Activated T-cell treated with anti-CD3 and anti-CD28 coated beads, Interleukin-2, amount 50 U/mL, for 4 hours (primary cell): ENCODE results near the gene SLC22A23. TPM values are rescaled to one million over a fixed set of nuclear protein-coding genes. Genes with fewer than 3 reads are reported as not detected.

Source experiments
- ATAC-seq, 2 donors: fragments of 200-7000 bp; cut with Tn5 transposase; one replicate each; pipeline ENCODE4 v1.10.0; 2021
- DNase-seq: peaks from one replicate; pipeline ENCODE4 v3.0.0-alpha.2; 2020
- H3K27me3 Mint-ChIP-seq: one replicate; pipeline ENCODE4 v1.8.0; 2021; ENCODE audit warnings: low read depth, mixed read lengths
- H3K36me3 Mint-ChIP-seq: one replicate; pipeline ENCODE4 v1.8.0; 2022; ENCODE audit warnings: mixed read lengths; ENCODE audit not compliant: insufficient read depth
- H3K4me1 Mint-ChIP-seq: one replicate; pipeline ENCODE4 v1.8.0; 2021; ENCODE audit warnings: low read depth, mixed read lengths
- H3K4me3 Mint-ChIP-seq: one replicate; pipeline ENCODE4 v1.8.0; 2021; ENCODE audit warnings: mild to moderate bottlenecking, moderate library complexity, mixed read lengths
- H3K9me3 Mint-ChIP-seq: one replicate; pipeline ENCODE4 v1.8.0; 2021; ENCODE audit warnings: mixed read lengths
- total RNA-seq, 3 donors: library from RNA; stranded (reverse); gene quantifications; one replicate each; pipeline ENCODE4 v1.2.1, GENCODE V29; 2021

SLC22A23 gene
- total RNA-seq, 3 donors from 2014 or later: 0.50 to 1.2 (median 0.54) TPM

- no peak for ATAC-seq
- no peak for DNase-seq
- Mint-ChIP-seq H3K4me3 (peak overlapping the region; percentile 19), H3K9me3 (no peaks in the 10 kb centered on the region), H3K36me3 (no peaks in the 10 kb centered on the region), H3K27me3 (peaks cover 14% of the 10 kb centered on the region), H3K4me1 (peaks cover 6% of the 10 kb centered on the region)
These were observed 2.0 kb upstream of the SLC22A23 start for GRCh38 chr6:3458706-3459421.

- DNase-seq (no peak), ATAC-seq (no peak)
- Mint-ChIP-seq H3K4me3 (peak overlapping the region; percentile 89), H3K9me3 (no peaks in the 10 kb centered on the region), H3K4me1 (peaks cover 6% of the 10 kb centered on the region), H3K36me3 (no peaks in the 10 kb centered on the region), H3K27me3 (peaks cover 14% of the 10 kb centered on the region)
These were observed 1.1 kb upstream of the SLC22A23 start for GRCh38 chr6:3457710-3458602.

GRCh38 chr6:3456395-3456897 is 404 bp downstream of the SLC22A23 start:
- Mint-ChIP-seq H3K9me3 (no peaks in the 10 kb centered on the region), H3K4me1 (peaks cover 10% of the 10 kb centered on the region), H3K27me3 (peaks cover 17% of the 10 kb centered on the region), H3K36me3 (no peaks in the 10 kb centered on the region), H3K4me3 (no peak overlapping the region)
- DNase-seq (no peak), ATAC-seq (peak; percentile 51 to 54)

GRCh38 chr6:3455569-3456394 is 1.1 kb downstream of the SLC22A23 start:
- no peaks in the 10 kb centered on the region for H3K9me3 Mint-ChIP-seq
- no peaks in the 10 kb centered on the region for H3K36me3 Mint-ChIP-seq
- DNase-seq (no peak), ATAC-seq (no peak)
- peaks cover 10% of the 10 kb centered on the region for H3K4me1 Mint-ChIP-seq
- peaks cover 17% of the 10 kb centered on the region for H3K27me3 Mint-ChIP-seq
- no peak overlapping the region for H3K4me3 Mint-ChIP-seq

- peaks cover 10% of the 10 kb centered on the region for H3K4me1 Mint-ChIP-seq
- H3K4me3 Mint-ChIP-seq: no peak overlapping the region
- ATAC-seq: peak; percentile 36 to 55
- peak; percentile 24 for DNase-seq
- no peaks in the 10 kb centered on the region for H3K9me3 Mint-ChIP-seq
- H3K27me3 Mint-ChIP-seq: peaks cover 17% of the 10 kb centered on the region
- H3K36me3 Mint-ChIP-seq: no peaks in the 10 kb centered on the region
These were observed 1.7 kb downstream of the SLC22A23 start for GRCh38 chr6:3455147-3455568.

- Mint-ChIP-seq H3K36me3 (no peaks in the 10 kb centered on the region), H3K27me3 (peaks cover 17% of the 10 kb centered on the region), H3K4me1 (peaks cover 16% of the 10 kb centered on the region), H3K9me3 (no peaks in the 10 kb centered on the region), H3K4me3 (no peak overlapping the region)
- DNase-seq: no peak
- ATAC-seq: no peak
These were observed 2.4 kb downstream of the SLC22A23 start for GRCh38 chr6:3454273-3455010.

GRCh38 chr6:3453413-3454272 is 3.2 kb downstream of the SLC22A23 start:
- no peak overlapping the region for H3K4me3 Mint-ChIP-seq
- peaks cover 24% of the 10 kb centered on the region for H3K4me1 Mint-ChIP-seq
- no peaks in the 10 kb centered on the region for H3K36me3 Mint-ChIP-seq
- no peak for DNase-seq
- ATAC-seq: no peak
- peaks cover 12% of the 10 kb centered on the region for H3K27me3 Mint-ChIP-seq
- H3K9me3 Mint-ChIP-seq: no peaks in the 10 kb centered on the region

GRCh38 chr6:3451498-3451897 is 5.4 kb downstream of the SLC22A23 start:
- Mint-ChIP-seq H3K4me1 (peaks cover 23% of the 10 kb centered on the region), H3K36me3 (no peaks in the 10 kb centered on the region), H3K27me3 (peaks cover 3% of the 10 kb centered on the region), H3K4me3 (no peak overlapping the region), H3K9me3 (no peaks in the 10 kb centered on the region)
- ATAC-seq: no peak
- no peak for DNase-seq

GRCh38 chr6:3450888-3451287 is 6.0 kb downstream of the SLC22A23 start:
- H3K4me3 Mint-ChIP-seq: no peak overlapping the region
- peaks cover 23% of the 10 kb centered on the region for H3K4me1 Mint-ChIP-seq
- no peaks in the 10 kb centered on the region for H3K36me3 Mint-ChIP-seq
- ATAC-seq (no peak), DNase-seq (no peak)
- H3K9me3 Mint-ChIP-seq: no peaks in the 10 kb centered on the region
- H3K27me3 Mint-ChIP-seq: peaks cover 3% of the 10 kb centered on the region

GRCh38 chr6:3449750-3450305 is 7.0 kb downstream of the SLC22A23 start:
- H3K36me3 Mint-ChIP-seq: no peaks in the 10 kb centered on the region
- no peak overlapping the region for H3K4me3 Mint-ChIP-seq
- peaks cover 23% of the 10 kb centered on the region for H3K4me1 Mint-ChIP-seq
- DNase-seq (no peak), ATAC-seq (no peak)
- no peaks in the 10 kb centered on the region for H3K9me3 Mint-ChIP-seq
- peaks cover 3% of the 10 kb centered on the region for H3K27me3 Mint-ChIP-seq

GRCh38 chr6:3449321-3449720 is 7.5 kb downstream of the SLC22A23 start:
- no peaks in the 10 kb centered on the region for H3K36me3 Mint-ChIP-seq
- H3K27me3 Mint-ChIP-seq: peaks cover 5% of the 10 kb centered on the region
- peaks cover 23% of the 10 kb centered on the region for H3K4me1 Mint-ChIP-seq
- no peak for ATAC-seq
- DNase-seq: no peak
- H3K4me3 Mint-ChIP-seq: no peak overlapping the region
- H3K9me3 Mint-ChIP-seq: no peaks in the 10 kb centered on the region

GRCh38 chr6:3447005-3447404 is 9.8 kb downstream of the SLC22A23 start:
- H3K36me3 Mint-ChIP-seq: no peaks in the 10 kb centered on the region
- H3K4me3 Mint-ChIP-seq: no peak overlapping the region

More at GRCh38 chr6:3447005-3447404, 9.8 kb downstream of the SLC22A23 start:
- ATAC-seq (no peak), DNase-seq (no peak)
- H3K27me3 Mint-ChIP-seq: peaks cover 5% of the 10 kb centered on the region
- H3K4me1 Mint-ChIP-seq: peaks cover 23% of the 10 kb centered on the region
- no peaks in the 10 kb centered on the region for H3K9me3 Mint-ChIP-seq
